ENCODE results near the gene DICER1. TPM values are rescaled to one million over a fixed set of nuclear protein-coding genes. Genes with fewer than 3 reads are reported as not detected.

The DICER1 gene
- total and polyA plus RNA-seq, 2 experiments from 2014 or later = 21.4 to 59.2 TPM

- TF ChIP-seq, protein P1, sequence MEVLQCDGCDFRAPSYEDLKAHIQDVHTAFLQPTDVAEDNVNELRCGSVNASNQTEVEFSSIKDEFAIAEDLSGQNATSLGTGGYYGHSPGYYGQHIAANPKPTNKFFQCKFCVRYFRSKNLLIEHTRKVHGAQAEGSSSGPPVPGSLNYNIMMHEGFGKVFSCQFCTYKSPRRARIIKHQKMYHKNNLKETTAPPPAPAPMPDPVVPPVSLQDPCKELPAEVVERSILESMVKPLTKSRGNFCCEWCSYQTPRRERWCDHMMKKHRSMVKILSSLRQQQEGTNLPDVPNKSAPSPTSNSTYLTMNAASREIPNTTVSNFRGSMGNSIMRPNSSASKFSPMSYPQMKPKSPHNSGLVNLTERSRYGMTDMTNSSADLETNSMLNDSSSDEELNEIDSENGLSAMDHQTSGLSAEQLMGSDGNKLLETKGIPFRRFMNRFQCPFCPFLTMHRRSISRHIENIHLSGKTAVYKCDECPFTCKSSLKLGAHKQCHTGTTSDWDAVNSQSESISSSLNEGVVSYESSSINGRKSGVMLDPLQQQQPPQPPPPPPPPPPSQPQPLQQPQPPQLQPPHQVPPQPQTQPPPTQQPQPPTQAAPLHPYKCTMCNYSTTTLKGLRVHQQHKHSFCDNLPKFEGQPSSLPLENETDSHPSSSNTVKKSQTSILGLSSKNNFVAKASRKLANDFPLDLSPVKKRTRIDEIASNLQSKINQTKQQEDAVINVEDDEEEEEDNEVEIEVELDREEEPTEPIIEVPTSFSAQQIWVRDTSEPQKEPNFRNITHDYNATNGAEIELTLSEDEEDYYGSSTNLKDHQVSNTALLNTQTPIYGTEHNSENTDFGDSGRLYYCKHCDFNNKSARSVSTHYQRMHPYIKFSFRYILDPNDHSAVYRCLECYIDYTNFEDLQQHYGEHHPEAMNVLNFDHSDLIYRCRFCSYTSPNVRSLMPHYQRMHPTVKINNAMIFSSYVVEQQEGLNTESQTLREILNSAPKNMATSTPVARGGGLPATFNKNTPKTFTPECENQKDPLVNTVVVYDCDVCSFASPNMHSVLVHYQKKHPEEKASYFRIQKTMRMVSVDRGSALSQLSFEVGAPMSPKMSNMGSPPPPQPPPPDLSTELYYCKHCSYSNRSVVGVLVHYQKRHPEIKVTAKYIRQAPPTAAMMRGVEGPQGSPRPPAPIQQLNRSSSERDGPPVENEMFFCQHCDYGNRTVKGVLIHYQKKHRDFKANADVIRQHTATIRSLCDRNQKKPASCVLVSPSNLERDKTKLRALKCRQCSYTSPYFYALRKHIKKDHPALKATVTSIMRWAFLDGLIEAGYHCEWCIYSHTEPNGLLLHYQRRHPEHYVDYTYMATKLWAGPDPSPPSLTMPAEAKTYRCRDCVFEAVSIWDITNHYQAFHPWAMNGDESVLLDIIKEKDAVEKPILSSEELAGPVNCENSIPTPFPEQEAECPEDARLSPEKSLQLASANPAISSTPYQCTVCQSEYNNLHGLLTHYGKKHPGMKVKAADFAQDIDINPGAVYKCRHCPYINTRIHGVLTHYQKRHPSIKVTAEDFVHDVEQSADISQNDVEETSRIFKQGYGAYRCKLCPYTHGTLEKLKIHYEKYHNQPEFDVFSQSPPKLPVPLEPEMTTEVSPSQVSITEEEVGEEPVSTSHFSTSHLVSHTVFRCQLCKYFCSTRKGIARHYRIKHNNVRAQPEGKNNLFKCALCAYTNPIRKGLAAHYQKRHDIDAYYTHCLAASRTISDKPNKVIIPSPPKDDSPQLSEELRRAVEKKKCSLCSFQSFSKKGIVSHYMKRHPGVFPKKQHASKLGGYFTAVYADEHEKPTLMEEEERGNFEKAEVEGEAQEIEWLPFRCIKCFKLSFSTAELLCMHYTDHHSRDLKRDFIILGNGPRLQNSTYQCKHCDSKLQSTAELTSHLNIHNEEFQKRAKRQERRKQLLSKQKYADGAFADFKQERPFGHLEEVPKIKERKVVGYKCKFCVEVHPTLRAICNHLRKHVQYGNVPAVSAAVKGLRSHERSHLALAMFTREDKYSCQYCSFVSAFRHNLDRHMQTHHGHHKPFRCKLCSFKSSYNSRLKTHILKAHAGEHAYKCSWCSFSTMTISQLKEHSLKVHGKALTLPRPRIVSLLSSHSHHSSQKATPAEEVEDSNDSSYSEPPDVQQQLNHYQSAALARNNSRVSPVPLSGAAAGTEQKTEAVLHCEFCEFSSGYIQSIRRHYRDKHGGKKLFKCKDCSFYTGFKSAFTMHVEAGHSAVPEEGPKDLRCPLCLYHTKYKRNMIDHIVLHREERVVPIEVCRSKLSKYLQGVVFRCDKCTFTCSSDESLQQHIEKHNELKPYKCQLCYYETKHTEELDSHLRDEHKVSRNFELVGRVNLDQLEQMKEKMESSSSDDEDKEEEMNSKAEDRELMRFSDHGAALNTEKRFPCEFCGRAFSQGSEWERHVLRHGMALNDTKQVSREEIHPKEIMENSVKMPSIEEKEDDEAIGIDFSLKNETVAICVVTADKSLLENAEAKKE (CRISPR knock-in tag; IDR thresholded peaks at IDR 0.05) = no peak
- TF ChIP-seq EZH2 (IDR thresholded peaks at IDR 0.05; ENCODE audit: low read depth, unreplicated experiment) (no peak), STAT1 (IDR thresholded peaks at IDR 0.05; ENCODE audit: unreplicated experiment) (no peak), ZNF114 (CRISPR knock-in tag; IDR thresholded peaks at IDR 0.05) (no peak), JUNB (IDR thresholded peaks at IDR 0.05; ENCODE audit: unreplicated experiment) (no peak)
- TF ChIP-seq, protein P2, sequence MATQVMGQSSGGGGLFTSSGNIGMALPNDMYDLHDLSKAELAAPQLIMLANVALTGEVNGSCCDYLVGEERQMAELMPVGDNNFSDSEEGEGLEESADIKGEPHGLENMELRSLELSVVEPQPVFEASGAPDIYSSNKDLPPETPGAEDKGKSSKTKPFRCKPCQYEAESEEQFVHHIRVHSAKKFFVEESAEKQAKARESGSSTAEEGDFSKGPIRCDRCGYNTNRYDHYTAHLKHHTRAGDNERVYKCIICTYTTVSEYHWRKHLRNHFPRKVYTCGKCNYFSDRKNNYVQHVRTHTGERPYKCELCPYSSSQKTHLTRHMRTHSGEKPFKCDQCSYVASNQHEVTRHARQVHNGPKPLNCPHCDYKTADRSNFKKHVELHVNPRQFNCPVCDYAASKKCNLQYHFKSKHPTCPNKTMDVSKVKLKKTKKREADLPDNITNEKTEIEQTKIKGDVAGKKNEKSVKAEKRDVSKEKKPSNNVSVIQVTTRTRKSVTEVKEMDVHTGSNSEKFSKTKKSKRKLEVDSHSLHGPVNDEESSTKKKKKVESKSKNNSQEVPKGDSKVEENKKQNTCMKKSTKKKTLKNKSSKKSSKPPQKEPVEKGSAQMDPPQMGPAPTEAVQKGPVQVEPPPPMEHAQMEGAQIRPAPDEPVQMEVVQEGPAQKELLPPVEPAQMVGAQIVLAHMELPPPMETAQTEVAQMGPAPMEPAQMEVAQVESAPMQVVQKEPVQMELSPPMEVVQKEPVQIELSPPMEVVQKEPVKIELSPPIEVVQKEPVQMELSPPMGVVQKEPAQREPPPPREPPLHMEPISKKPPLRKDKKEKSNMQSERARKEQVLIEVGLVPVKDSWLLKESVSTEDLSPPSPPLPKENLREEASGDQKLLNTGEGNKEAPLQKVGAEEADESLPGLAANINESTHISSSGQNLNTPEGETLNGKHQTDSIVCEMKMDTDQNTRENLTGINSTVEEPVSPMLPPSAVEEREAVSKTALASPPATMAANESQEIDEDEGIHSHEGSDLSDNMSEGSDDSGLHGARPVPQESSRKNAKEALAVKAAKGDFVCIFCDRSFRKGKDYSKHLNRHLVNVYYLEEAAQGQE (IDR thresholded peaks at IDR 0.05; ENCODE audit: unreplicated experiment) = no peak
Measured at GRCh38 chr14:95040708-95041476, 116.4 kb downstream of the DICER1 start (continued).
